Fibroblast of peridontal ligament (primary cell): ENCODE results near the gene SRPK3.
"Not testable (repeated sequence)": the region's sequence is repeated elsewhere in the genome, so short reads cannot be mapped to it uniquely, and the experiment has no call there.

Experiments used
- DNase-seq: peaks from one replicate; pipeline ENCODE4 v3.0.0-alpha.2; 2010; ENCODE audit errors: extremely low read depth

The SRPK3 gene

GRCh38 chrX:153806999-153807575 is 26.2 kb downstream of the SRPK3 start:
- no peak for DNase-seq

GRCh38 chrX:153807976-153808375 is 27.1 kb downstream of the SRPK3 start:
- no peak for DNase-seq

GRCh38 chrX:153812220-153812619 is 31.4 kb downstream of the SRPK3 start:
- DNase-seq: no peak

- DNase-seq: no peak
Measured at GRCh38 chrX:153813161-153813560, 32.3 kb downstream of the SRPK3 start.

DNA sequence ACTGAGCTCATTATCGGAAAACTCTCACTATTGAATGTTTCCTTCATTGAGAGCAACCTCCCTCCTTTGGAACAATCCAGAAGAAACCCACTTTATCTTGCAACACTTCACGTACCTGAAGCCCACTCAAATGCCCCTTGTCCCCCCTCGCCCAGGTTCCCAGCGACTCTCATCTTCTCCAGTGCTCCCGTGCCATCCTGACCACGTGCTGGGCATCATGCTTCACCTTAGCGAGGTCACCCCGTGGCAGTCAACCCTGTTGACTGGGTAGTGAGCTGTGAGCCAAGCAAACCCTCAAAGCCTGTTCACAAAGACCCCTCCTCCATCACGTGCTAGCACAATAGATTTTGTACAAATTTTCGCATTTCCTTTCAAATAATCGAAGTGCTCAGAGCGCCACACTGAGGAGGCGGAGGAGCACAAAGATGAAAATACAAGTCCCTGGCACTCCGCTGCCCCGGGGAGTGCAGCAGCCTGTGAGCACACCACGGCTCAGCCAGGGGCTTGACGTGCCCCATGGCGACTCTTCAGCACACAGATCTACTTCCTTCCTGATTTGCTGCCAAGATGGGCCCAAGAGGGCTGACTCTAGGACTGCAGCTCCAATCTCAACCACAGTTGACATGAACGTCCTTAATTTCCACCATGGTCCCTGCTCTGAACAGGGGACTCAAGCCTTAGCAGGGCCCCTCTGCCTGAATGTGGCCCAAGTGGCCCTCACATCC is 33.9 kb downstream of the SRPK3 start:
- DNase-seq: no peak

DNA sequence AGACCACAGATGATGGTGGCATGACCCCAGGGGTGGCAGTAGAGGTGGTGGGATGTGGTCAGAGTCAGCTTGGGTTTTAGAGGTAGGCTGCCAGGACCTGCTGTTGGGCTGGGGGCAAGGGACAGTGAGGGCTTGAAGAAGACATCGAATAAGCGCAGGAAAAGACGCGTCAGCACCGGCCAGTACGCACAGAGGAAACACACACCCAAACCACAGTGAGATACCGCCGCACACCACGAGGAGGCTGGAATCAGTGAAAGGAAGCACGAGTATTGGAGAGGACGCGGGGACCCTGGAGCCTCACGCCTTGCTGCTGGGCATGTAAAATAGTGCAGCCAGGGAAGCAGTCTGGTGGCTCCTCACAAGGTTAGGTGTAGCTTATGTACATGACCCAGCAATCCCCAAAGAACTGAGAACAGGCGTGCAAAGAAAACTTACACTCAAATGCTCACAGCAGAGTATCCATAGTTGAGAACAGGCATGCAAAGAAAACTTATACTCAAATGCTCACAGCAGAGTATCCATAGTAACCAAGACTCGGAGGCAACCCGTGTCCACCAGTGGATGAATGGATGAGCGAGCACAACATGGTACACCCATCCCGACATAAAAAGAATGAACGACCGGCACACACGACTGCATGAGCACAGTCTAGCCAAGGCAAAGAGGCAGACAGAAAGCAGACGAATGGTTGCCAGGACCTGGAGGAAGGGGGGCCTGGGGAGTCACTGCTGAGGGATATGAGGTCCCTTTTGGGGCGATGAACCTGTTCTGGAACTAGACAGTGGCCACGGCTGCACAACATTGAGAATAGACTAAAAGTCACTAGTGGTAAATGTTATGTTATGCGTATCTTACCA is 36.2 kb downstream of the SRPK3 start:
- DNase-seq: no peak

DNA sequence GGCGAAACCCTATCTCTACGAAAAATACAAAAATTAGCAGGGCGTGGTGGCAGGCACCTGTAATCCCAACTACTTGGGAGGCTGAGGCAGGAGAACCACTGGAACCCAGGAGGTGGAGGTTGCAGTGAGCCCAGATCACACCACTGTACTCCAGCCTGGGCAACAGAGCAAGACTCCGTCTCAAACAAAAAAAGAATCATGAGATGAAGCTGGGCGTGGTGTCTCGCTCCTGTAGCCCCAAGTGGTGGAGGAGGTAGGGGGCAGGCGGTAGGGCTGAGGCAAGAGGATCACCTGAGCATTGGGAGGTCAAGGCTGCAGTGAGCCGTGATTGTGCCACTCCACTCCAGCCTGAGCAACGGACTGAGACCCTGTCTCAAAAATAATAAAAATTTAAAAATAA is 37.2 kb downstream of the SRPK3 start:
- DNase-seq: not testable (repeated sequence)

DNA sequence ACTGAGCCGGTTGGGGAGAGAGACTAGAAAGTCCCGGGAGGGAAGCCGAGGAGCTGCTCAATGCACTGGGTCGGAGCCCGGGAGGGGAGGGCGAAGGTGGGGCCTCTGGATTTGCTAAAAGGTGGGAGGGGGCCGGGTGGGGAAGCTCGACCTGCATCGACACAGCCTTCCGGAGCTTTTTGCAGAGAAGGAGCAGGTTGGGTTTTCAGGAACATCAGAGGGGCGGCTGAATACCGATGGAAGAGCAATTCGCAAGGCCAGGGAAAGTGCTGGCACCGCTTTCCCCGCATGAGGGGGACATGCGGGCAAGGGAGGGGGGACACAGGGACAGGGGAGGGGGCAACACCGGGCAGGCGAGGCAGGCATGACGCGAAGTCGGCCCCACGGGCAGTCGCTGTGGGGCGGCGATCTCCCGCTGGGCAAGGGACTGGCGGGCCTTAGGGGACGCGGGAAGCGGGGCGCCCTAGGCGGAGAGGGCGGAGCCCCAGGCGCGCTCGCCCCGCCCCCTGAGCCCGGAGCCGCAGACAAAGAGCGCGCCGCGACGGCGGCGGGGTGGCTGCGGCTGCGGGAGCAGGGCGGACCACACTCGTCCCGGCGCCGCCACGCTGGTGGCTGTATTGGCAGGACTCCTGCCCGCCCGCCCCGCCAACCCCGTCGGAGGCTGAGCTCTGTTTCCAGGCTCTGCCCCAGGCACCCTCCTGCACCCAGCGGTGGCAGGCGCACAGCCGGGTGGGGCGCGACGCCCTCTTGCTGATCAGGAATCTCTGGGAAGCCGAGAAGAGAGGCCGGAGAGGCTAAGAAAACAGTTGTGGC is 37.9 kb downstream of the SRPK3 start:
- DNase-seq: no peak

GRCh38 chrX:153819384-153820040 is 38.7 kb downstream of the SRPK3 start:
- no peak for DNase-seq

GRCh38 chrX:153820601-153821000 is 39.8 kb downstream of the SRPK3 start:
- no peak for DNase-seq

DNA sequence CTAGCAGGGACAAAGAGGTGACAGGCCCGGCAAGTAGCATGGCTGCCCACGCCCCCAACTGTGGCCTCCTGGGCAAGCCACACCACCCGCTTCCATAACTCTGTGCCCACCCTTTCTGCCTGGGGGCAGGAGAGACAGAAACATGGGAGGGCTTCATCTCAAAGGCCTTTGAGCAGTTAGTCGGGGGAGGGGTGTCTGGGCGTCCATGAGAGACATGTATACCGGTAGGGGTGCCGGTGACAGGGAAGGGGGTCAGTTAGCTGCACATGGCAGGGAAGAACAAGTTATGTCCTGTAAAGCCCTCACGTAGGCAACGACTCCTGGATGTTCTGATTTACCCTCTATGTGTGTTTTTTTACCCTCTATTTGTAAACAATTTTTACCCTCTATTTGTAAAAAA is 40.2 kb downstream of the SRPK3 start:
- no peak for DNase-seq

DNA sequence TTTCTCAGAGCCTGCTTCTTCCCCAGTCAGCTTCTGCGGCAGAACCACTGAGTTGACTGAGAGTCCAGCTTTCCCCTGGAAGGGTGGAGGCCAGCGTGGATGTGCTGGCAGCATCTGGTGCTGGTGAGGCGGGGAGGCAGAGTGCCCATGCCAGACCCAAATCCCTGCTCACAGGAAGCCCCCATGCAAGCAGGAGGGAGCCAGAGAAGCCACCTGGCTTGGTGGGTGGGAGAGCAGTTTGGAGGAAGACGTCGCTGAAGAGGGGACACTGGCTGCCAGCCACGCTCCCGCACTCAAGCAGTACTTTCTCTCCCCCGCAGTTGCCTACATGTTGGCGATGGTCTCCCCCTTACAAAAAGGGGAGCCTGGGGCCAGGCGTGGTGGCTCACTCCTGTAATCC is 43.5 kb downstream of the SRPK3 start:
- no peak for DNase-seq

- no peak for DNase-seq
Measured at GRCh38 chrX:153825042-153825441, 44.2 kb downstream of the SRPK3 start.

DNA sequence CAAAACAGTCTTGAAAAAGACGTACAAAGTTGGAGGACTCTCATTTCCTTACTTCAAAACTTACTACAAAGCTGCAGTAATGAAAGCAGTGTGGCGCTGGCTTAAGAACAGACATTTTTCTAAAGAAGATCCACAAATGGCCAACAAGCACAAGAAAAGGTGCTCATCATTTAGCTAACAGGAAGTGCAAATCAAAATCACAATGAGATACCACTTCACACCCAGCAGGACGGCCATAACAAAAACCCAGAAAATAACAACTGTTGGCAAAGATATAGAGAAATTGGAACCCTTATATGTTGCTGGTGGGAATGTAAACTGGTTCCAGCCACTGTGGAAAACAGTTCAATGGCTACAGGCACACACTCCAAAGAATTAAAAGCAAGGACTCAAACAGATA is 46.2 kb downstream of the SRPK3 start:
- DNase-seq: no peak

DNA sequence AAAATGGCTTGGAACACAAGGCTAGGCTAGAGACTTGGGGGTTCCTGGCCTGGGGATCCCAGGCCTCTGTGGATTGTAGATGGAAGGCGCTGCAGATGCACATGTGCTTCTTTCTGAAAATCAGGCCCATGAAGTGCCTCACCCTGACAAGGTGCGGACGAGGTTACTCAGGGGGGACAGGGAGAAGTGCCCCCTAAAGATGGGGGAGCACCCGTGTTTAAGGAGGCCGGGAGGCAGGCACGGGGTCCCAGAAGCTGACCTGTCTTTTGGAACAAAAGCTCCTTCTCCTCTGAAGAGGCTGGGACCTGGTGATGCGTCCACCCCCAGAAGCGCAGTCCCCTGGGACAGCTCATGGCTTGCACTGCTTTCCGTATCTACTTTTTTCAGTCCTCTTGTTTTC is 47.1 kb downstream of the SRPK3 start:
- no peak for DNase-seq

DNA sequence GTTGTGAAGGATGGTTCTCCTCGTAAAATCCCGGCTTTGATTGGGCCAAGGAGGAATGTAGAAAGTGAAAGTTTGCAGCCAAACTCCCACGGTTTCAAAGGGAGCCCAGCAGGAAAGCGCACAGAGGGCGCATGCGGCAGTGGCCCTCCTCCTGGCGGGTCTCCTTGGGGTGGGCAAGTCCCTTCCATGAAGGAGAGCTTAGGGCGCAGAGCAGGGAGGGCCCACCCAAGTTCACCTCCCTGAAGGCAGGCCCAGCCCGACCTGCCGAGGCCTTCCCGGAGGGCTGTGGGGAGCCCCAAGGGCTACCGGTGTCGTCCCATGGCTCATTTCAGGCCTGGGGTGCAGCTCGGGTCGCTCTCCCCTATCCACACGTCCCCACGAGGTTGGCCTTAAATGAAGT is 47.5 kb downstream of the SRPK3 start:
- DNase-seq: peak; percentile 5

- DNase-seq: no peak
Measured at GRCh38 chrX:153828723-153829548, 48.1 kb downstream of the SRPK3 start.

DNA sequence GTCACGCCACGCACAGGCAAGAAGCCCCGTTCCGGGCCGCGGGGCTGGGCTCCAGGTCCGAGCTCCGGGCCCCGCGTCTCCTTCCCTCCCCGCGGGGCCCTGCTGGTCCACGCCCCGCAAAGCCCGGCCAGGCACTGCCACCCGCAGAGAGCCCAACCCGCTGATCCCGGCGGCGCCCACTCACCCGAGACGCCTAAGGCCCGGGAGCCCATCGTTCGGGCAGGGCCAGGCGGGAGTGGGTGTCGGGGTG is 48.6 kb downstream of the SRPK3 start:
- DNase-seq: no peak

DNA sequence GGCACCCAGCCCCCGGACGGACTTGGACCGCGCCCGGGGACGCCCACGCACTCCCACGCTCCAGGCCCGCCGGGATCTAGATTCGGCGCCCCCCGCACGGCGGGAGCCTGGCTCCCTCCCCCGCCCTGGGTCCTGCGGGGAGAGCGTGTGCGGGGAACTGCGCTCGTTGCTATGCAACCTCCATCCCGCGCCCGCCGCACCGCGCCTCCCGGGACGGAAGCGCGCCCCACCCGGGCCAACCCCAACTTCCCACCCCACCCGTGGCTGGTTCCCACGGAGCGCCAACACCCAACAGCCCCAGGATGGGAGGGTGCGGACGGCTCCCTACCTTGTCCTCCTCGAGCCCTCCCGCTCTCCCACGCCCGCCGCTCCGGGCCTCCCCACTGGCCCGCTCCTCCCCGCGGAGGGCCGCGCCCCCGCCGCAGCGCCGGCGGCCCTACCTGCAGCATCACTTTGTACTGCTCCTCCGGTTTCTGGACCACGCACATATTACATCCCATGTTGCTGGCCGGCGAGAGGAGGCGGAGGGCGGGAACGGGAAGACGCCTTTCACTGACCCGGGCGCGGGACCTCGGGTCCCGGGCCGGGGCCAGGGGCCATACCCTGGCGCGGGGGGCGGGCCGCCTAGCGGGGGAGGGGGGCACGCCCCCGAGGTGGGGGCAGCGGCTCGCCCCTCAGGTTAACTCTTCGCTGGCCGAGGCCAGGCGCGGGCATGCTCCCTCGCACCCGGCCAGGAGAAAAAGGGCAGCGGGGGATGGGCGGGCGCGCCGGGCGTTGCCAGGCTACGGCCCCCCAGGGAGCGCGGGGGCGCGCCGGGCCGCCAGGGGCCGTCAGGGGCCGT is 49.2 kb downstream of the SRPK3 start, which contains the start of gene PDZD4:
TSS of gene PDZD4 (minus strand) at position 746 of the 841 bp plus-strand sequence. CDS start at position 500, 246 bp downstream.
- no peak for DNase-seq
